ELR (cell line): ENCODE measurements around the gene UBAP1L.
A peak's percentile ranks its signal among the peaks of the same experiment; 100 is the strongest.

Experiments
- DNase-seq: peaks from one replicate; pipeline ENCODE4 v3.0.0-alpha.2; 2015; ENCODE audit warnings: low read depth

UBAP1L gene

DNA sequence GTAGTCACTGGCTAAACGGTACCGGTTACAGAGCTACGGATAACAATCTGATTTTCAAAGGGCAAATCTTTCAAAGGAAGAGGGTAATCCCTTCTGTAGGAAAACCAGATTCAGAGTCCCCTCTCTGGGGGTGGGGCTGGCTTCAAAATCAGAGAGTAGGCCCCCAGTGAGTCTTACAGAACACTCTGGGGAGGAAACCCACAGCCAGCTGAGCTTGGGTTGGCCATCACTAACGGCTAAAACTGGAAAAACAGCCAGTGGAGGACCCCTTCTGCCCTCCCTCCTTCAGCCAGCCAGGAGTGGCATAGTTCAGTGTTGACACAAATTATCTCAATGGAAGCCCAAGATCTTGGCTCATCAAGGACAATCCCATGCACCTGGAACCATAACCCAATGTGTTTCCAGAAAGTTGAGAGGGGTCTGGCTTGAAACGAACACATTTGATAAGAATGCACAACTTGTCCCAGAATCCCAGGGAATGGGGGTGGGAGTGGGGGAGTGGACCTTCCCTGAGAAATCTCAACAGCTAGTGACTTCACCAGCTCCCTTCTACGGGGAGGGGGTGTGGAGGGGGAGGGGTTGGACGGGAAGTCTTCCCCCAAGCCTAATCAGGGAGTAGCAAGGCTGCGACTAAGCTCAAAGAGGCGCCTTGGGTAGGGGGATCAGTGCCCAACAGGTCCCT is 48.2 kb downstream of the UBAP1L start:
- no peak for DNase-seq

DNA sequence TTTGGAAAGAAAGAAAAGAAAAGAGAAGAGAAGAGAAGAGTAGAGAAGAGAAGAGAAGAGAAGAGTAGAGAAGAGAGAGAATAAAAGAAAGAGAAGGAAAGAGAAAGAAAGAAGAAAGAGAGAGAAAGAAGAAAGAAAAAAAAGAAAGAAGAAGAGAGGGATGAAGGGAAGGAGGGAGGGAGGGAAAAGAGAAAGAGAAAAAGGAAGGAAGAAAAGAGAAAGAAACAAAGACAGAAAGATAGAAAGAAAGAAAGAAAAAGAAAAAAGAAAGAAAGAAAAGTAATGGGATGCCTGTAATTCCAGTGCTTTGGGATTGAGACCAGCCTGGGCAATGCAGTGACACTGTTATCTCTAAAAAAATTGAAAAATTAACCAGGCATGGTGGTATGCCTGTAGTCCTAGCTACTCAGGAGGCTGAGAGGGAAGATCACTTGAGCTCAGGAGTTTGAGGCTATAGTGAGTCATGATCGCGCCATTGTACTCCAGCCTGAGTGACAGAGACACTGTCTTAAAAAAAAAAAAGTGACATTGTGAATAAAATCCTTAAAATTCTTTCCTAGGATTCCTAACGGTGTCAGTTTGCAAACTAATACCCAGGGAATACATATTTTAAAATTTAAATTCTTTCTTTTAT is 48.9 kb downstream of the UBAP1L start:
- peak; percentile 50 for DNase-seq

DNA sequence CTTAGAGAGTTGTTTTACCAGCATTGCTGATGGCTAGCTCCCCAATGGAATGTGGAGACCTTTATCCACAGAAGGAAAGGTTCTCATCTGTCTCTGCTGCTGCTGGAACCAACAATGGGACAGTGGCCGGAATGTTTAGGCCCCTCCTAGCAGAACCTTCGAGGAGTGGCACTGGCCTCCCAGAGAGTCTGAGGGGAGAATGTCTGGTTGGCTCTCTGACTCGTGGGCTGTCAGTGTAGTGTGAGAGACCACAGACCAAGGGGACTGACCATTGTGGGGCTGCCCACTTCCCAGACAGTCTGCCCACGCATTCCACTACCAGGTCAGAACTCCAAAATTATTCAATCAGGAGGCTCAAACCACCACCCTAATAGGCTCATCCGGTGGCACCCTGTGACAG is 52.3 kb downstream of the UBAP1L start:
- DNase-seq, result no peak

DNA sequence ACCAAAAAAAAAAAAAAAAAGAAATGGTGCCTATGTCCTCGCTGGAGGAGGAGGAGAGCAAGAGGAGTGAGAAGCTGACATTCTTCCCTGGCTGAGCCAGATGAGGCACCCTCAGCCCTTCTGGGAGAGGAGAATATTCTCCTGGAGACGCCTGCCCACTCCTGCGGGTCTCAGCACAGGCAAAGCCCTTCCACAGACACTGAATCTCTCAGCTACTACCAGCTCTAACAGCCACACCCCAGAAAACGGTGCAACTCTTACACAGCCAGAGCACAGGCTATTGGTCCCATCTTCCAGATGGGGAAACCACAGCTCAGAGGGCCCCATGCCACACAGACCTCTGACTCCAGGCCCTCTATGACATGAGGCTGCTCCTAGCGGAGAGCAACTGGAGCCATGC is 52.9 kb downstream of the UBAP1L start:
- no peak for DNase-seq

DNA sequence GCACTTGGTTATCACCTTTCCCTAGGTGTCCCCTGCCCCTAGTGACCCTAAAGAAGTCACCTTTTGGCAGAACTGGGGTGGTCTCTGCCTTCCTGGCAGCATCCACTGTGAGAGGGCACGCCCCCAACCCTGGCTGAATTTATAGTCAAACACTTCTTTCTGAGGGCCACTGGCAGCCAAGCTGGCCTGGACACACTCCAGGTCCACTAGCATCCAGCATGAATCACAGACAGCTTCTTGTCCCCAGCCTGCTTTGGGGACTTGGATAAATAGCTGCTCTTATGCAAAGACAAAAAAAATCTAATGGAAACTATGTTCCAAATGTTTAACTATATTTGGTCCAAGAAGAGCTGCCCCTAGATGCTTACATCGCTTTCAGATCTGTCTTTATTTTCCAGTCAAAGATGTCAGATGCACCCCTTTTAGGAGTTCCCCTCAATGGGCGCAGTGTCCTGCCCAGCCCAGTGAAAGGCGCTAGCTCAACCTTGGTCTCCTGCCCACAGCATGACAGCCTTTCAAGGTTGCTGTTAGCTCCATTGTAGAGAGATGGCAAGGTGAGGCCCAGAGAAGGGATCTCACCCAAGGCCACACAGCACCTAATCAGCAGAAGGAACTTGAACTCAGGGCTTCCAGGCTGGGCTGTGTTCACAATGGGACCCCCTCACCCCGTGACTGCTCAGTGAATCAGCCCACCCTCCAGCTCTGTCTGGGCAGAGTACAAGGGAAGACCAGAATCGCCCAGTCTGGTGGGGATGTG is 54.2 kb downstream of the UBAP1L start:
- no peak for DNase-seq

DNA sequence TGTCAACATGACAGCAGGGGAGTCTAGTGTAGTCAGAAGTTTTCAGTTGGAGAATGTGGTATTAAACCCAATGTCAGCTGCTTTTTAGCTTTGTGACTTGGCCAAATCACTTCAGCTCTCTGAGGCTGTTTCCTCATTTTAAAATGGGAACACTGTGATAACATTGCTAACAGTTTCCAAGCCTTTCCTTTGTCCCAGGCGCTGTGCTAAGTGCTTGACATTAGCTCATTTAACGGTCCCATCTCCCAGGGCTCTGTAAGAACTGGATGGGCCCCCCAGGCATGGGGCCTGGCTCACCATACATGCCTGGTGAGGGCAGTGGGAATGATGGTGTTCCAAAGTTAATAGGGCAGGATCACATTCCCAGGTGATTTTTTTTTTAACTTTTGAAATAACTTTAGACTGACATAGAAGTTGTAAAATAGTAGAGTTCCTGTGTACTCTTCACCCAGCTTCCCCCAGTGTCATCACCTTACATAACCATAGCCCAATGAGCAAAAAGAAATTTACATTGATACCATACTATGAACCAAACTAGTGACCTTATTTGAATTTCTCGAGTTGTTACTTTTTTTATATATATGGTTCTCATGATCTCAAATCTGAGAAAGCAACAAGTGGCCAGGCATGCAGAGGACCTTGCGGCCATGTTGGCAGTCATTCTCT is 54.9 kb downstream of the UBAP1L start:
- DNase-seq, result no peak

DNA sequence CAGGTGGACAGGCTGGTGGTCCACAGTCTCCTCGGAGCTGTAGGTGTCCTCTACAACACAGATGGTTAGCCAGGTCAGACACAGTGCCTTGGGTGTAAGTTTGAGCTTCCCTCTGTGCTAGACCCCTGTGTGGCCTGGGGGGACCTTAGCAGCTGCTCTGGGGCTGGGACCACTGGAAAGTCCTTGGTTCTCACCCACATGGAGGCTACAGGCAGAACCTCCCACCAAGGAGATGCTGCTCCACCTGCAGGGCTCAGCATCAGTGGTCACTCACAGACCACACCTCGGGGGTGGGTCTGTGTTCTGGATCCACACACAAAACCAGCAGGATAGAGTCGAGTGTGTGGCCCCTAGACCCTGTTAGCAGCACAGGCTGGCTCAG is 55.6 kb downstream of the UBAP1L start:
- DNase-seq, result no peak

DNA sequence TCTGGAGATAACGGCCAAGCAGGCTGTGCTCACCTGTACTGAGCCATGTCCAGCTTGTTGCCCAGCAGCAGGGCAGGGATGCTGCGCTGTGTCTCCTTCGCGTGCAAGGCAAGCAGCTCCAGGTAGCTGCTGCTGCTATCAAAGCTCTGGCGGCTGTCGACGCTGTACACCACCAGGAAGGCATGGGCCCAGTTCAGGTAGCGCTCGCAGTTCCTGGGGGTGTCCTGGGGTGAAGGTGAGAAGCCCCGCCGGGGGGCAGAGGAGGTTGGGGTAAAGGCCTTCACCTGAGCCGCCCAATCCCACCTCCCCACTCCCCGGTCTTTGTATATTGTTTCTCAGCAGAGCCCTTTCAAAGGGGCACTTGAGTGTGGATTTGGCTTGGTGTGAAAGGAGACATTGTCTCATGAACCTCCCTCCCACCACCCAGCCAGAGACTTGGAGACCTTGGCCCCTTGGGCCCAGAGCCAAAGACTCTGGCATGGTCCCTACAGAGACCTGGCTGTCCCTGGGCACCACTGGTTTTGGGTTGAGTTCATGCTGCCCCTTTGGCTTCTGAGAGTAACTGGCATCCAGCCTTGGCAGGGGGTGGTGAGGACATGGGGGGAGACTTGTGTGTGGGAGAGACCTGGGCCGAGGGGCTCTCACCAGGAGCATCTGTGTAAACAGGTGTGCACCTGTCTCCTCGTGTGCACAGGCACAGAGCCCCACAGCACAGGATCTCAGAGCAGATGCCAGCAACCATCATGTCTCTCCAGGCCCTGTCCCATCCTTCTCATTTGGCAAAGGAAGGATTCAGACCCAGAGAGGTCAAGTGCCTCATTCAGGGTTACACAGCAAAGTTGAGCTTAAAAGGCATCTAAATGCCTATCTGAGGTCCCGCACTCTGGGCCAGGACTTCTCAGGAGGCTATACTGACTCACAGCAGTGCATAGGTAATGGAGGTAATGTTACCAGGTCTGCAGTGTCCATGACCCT is 56.3 kb downstream of the UBAP1L start:
- no peak for DNase-seq

DNA sequence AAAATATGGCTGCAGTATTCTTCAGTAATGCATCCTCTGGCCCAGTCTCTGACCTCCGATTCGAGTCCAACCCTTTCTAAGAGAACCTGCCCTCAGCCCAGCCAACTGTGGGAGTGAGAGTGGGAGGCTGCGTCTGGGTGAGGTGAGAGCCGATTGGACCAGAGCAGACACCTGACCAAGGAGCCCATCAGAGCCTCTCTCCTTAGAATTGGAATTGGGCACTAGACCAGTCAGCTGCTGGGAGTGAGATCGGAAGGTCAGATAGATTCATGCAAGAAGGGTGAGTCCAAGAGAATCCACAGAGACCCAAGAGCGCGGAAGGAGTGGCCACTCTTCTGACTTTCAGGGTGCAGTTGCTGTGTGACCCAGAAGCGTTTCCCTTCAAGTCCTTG is 57.5 kb downstream of the UBAP1L start:
- DNase-seq, result no peak

DNA sequence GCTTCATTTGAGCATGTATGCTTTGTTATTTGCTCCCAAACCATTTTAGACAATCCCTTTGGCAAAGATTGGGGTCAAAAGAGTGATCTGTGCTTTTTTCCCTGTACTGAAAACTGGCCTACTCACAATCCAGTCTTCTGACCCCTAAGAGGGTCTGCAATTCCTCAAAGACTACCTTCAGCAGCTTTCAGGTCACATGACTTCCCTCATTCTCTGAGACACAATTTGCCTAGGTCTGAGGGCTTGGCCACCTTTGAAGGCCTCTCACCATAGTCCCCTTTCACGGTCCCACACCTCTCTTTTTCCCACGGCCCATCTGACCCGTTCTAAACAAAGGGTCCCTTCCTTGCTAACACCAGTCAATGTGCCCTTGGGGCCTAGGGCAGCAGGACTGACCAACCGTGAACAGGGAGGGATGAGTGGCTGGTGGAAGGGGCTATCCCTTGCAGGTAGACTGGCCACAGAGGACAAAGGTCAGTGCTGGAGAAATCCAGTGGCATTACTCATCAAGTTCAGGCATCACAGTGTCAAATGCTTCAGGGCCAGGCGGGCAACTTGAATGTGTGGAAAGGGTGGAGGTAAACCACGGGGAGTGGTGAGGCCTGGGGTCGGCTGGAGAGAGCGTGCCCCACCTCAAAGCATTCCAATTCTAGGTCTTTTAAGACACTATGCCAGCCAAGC is 58.0 kb downstream of the UBAP1L start:
- DNase-seq, result peak; percentile 83

DNA sequence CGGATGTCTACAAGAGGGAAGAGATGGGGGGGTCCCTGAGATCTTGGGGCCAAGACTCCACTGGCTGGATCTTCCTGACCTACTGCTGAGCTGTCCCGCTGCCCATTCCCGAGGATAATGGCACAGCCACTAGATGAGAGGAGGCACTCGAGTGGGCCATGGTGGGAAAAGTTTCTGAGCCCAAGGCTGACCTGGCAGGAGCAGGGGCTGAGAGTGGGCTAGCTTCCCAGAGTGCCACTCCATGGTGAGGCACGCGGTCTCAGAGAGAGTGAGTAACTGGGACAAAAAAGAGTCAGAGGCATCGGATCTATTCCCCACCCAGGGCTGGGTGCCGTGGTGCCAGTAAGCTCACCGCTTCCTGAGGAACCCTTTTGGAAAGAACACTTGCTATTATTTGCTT is 58.9 kb downstream of the UBAP1L start:
- no peak for DNase-seq

DNA sequence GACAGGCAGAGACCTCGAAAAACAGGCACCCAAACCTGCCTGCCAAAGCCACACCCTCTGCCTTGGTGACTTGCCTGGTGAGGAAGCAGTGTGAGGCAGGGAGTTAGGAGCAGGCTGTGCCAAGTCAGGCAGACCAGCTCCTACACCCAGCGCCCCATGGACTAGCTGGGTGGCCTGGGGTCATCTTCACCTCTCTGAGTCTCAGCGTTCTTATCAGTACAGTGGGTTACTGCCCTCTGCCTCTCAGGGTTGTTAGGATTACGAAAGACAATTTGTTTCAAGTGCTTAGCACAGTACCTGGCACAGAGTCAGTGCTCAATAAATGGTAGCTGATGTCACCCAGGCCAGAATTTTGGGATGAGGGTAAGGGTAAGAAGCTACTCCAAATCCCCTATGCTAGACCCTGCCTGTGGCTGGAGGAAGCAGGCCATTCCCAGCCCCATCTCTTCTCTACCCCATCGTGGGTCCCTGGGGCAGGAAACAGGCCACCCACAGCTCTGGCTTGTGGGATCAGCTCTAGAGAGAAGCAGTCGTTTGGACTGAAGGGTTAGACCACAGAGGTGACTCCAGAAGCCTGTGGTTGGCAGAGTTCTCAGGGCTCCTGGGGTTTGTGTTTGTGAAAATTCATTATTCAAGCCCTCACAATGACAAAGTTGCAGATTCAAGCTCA is 59.7 kb downstream of the UBAP1L start:
- DNase-seq, result peak; percentile 34

DNA sequence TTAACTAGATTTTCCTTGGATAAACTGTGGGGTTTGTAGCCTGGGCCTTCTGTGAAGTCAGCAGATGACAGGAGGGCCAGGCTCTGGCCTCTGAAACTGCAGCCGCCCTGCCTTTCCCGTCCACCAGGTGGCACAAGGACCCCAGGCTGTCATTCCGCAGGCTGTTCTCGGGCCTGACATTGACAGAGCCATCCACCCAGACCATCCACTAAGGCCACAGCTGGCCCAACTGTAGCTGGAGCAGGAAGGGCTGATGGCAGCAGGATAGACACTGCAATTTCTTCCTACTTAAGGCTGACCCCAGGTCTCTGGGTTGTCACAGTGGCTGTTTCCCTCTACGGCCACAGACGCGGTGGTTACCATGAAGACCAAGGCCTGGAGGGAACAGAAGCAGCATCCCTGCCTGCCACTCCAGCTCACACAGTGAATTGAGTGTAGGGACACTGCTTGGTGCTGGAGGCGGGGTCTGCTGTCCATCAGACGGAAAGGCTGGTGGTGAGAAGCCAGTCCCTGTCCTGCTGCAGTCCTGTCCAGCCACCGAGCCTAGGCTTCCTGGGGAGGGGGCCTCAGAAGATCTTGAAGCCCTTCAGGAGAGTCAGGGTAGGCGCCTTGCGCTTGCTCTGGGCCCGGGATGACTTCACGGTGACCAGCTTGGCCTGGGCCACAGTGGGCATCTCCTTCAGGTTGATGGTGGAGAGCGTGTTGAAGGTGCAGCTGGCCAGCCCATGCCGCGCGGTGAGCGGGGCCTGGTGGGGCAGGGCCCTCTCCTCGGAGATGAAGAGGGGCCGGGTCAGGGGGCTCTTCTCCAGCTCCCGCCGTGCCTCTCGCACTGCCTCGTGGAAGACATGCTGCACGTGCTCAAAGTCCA is 60.4 kb downstream of the UBAP1L start:
- peak; percentile 72 for DNase-seq

DNA sequence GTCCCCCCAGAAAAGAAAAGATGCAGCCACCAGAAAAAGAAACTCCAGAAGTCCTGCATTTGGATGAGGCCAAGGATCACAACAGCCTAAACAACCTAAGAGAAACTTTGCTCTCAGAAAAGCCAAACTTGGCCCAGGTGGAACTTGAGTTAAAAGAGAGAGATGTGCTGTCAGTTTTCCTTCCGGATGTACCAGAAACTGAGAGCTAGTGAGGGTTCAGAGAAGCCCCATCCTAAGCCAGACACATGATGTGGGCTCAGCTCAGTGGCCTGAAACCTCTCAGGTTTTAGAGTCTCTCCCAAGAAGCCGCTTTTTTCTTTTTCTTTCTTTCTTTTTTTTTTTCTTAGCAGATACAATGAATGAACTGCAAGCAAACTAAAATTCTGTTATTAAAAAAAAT is 62.0 kb downstream of the UBAP1L start:
- DNase-seq, result no peak

DNA sequence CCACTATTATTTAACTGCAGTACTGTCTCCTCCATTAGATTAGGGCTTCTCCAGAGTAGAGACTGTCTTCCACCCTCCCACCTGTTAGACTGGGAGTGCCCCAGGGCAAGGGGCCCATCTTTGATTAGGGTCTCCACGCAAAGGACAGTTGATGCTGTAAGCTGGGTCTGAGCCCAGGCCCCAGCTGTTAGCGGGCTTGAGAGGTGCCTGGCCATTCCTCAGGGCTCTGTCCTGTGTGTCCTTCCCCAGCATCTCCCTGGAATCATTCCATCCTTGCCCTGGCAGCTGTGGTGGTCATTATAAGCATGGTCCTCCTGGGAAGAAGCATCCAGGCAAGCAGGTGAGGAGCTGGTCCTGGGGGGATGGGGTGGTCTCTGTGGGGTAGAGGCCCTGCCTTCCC is 63.7 kb downstream of the UBAP1L start:
- no peak for DNase-seq

DNA sequence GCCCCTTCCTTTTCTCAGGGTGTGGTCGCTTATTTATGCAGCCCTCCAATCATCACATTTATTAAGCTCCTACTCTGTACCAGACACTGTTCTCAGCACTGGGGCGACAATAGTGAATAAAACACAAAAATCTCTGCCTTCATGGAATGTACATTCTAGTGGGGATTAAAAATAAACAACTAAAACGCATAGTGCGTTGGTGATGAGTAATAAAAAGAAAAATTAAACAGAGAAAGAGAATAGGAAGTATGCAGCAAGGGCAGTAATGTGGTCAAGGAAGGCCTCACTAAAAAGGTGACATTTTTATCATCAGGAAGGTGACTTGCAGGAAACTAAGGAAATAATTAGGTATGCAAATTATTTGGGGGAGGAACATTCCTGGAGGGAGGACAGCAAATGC is 64.7 kb downstream of the UBAP1L start:
- DNase-seq, result peak; percentile 60

DNA sequence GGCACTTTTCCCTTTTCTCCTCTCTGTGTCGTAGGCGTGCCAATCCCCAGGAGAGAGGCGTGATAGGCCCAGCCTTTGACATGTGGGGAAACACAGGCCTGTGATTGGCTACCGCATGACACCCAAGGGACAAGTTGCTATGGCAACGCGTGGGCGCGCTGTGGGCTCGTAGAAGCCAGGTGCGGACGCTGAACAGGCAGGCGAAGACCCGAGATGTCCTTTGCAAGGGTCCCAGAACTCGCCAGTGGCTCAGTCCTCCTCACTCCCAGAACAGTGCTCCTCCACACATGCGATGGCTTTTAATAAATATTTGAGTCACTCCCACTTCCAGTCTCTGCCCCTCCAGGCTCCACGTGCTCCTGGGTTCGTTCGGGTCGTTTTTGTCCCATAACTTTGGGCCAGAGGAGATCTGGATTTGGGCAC is 65.6 kb downstream of the UBAP1L start:
- peak; percentile 96 for DNase-seq

DNA sequence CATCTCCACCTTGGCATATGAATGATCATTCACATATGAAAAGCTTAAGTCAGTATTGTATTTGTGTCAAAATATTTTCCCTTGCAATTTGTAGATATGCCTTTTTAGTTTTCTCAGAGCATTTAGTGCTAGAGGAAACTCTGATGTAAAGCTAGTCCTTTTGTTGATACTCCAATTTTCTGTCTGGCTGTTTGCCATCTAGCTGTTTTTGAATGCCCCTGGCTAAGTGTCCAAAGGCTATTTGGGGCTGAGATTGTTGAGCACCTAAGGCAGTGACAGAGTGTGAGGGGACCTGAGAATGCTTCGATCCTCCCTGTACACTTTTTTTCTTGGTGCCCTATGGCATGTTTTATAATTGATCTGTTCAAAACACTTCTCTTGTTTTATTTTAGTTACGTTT is 66.8 kb downstream of the UBAP1L start:
- no peak for DNase-seq

DNA sequence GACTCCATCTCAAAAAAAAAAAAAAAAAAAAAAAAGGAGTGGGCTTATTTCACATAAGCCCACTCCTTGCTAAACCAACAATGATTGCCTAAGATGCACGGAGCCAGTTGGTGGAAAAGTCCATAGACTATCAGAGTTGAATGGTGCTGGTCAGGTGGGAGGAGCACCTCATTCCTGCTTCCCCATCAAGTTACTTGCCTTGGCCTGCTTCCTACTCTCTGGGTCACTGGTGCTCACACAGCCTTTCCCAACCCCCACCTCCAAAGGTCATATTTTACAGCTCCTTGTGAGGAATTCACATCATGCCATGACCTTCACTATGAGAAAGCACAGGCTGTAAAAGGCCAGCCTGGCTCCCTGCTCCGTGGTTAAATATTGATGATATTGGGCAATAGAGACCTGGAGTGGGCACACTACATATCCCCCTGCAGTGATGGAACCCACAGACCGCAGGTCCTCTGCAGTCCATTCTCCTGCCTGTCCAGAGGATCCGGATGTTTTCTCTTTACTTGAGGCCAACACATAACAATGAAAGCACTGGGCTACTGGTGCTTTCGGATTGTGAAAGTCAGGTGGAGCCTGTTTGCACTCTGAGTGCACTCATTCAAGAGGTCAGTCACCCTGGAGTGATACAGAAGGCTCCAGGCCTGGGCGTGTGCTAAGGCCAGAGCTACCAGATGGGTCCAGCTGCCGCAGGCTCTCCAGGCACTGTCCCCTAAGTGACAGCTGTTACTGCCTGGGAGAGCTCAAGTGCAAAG is 70.1 kb downstream of the UBAP1L start, which contains the start of gene SLC51B:
Gene SLC51B (plus strand): TSS at position 664 of the 758 bp plus-strand sequence. CDS start 4,618 bp downstream, outside the sequence.
- no peak for DNase-seq
